Smooth muscle cell (in vitro differentiated cells): ENCODE results near the gene CNR2. TPM values are rescaled to one million over a fixed set of nuclear protein-coding genes. Genes with fewer than 3 reads are reported as not detected.

Experiments
- DNase-seq: peaks from one replicate; lab custom pipeline; 2025; ENCODE audit not compliant: unreplicated experiment; lab: John Stamatoyannopoulos, UW
- H2AFZ ChIP-seq: fragments of 200-600 bp; sonication (generic); 2 replicates; pipeline ENCODE4 v1.6.0; 2016; ENCODE audit warnings: antibody characterized with exemption, low read depth, mild to moderate bottlenecking
- H3F3A ChIP-seq: fragments of 200-600 bp; sonication (generic); 2 replicates; pipeline ENCODE4 v1.6.0; 2017; ENCODE audit warnings: antibody characterized with exemption, low read depth
- H3K27ac ChIP-seq: fragments of 200-600 bp; sonication (generic); 2 replicates; pipeline ENCODE4 v1.5.1; 2016; ENCODE audit warnings: low read depth, mild to moderate bottlenecking
- H3K27me3 ChIP-seq: fragments of 200-600 bp; sonication (generic); 2 replicates; pipeline ENCODE4 v1.6.1; 2016; ENCODE audit warnings: low read depth, mild to moderate bottlenecking
- H3K36me3 ChIP-seq: fragments of 200-600 bp; sonication (generic); 2 replicates; pipeline ENCODE4 v1.5.1; 2016; ENCODE audit warnings: low read depth
- H3K4me1 ChIP-seq: fragments of 200-600 bp; sonication (generic); 2 replicates; pipeline ENCODE4 v1.5.1; 2016; ENCODE audit warnings: low read depth
- H3K4me2 ChIP-seq: fragments of 200-600 bp; sonication (generic); 2 replicates; pipeline ENCODE4 v1.6.0; 2016; ENCODE audit warnings: mild to moderate bottlenecking
- H3K4me3 ChIP-seq: fragments of 200-600 bp; sonication (generic); 2 replicates; pipeline ENCODE4 v1.5.1; 2016; ENCODE audit warnings: mild to moderate bottlenecking
- H3K79me2 ChIP-seq: fragments of 200-600 bp; sonication (generic); 2 replicates; pipeline ENCODE4 v1.6.0; 2016; ENCODE audit warnings: low read depth, mild to moderate bottlenecking
- H3K9ac ChIP-seq: fragments of 200-600 bp; sonication (generic); 2 replicates; pipeline ENCODE4 v1.6.0; 2016; ENCODE audit warnings: low read depth
- H3K9me3 ChIP-seq: fragments of 200-600 bp; sonication (generic); replicated peaks from 2 replicates; pipeline ENCODE4 v1.5.1; 2016; ENCODE audit warnings: low read depth
- H4K20me1 ChIP-seq: fragments of 200-600 bp; sonication (generic); 2 replicates; pipeline ENCODE4 v1.6.0; 2016; ENCODE audit warnings: low read depth
- WGBS: methylation state at CpG from one replicate; pipeline ENCODE4 v1.1.7; 2016; ENCODE audit warnings: low lambda C conversion rate; 5-methylcytosine and 5-hydroxymethylcytosine counted together
- polyA plus RNA-seq: library from polyadenylated mRNA; unstranded; fragments of >200 nt; fragmentation: Nextera tagmentation; extraction: Ambion mirVana; gene quantifications from 2 replicates; pipeline ENCODE4 v1.2.1, GENCODE V29; 2016
- total RNA-seq: library from RNA; depleted of rRNA; stranded (reverse); fragments of >200 nt; gene quantifications from 2 replicates; pipeline ENCODE4 v1.2.3, GENCODE V29; 2014
- TF ChIP-seq, protein P1 (sequence below): fragments of 200-600 bp; sonication (generic); IDR thresholded peaks from 2 replicates; pipeline ENCODE4 v1.5.1; 2017; ENCODE audit warnings: borderline replicate concordance, mild to moderate bottlenecking, antibody characterized with exemption; ENCODE audit not compliant: insufficient read depth, poor library complexity, severe bottlenecking

CNR2 gene
- total and polyA plus RNA-seq, 2 experiments from 2014 or later, result not detected

DNA sequence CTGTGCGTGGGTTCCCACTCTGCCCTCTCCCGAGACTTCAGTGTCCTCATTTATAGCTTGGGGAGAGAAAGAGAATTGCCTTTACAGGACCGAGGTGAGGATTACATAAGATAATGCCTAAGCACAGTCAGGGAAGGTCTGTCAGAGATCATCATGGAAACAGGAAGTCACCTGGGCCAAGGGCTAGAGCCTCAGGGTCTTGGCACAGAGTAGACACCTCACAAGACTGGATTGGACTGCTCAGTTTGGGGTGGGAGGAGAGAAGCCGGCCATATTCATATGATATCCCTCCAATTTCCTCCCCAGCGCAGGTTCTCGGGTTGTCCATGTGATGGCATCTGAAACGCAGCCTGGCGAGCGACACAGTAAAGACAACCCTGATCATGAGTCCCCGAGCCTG is 3.8 kb downstream of the CNR2 start:
- no peak overlapping the region for H3K27ac ChIP-seq
- H3K4me2 ChIP-seq, result no peak overlapping the region
- H3K9me3 ChIP-seq, result no peaks in the 10 kb centered on the region
- no peaks in the 10 kb centered on the region for H3K4me1 ChIP-seq
- H3K79me2 ChIP-seq, result no peaks in the 10 kb centered on the region
- H3K36me3 ChIP-seq, result no peaks in the 10 kb centered on the region
- peaks cover 16% of the 10 kb centered on the region for H3K27me3 ChIP-seq
- 93% methylated on average over 10 of the region's 10 CpGs for WGBS
- no peak overlapping the region for H2AFZ ChIP-seq
- H3K9ac ChIP-seq, result no peak overlapping the region
- H3K4me3 ChIP-seq, result no peak overlapping the region
- no peaks in the 10 kb centered on the region for H4K20me1 ChIP-seq
- TF ChIP-seq, protein P1, sequence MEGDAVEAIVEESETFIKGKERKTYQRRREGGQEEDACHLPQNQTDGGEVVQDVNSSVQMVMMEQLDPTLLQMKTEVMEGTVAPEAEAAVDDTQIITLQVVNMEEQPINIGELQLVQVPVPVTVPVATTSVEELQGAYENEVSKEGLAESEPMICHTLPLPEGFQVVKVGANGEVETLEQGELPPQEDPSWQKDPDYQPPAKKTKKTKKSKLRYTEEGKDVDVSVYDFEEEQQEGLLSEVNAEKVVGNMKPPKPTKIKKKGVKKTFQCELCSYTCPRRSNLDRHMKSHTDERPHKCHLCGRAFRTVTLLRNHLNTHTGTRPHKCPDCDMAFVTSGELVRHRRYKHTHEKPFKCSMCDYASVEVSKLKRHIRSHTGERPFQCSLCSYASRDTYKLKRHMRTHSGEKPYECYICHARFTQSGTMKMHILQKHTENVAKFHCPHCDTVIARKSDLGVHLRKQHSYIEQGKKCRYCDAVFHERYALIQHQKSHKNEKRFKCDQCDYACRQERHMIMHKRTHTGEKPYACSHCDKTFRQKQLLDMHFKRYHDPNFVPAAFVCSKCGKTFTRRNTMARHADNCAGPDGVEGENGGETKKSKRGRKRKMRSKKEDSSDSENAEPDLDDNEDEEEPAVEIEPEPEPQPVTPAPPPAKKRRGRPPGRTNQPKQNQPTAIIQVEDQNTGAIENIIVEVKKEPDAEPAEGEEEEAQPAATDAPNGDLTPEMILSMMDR, result no peak
- H3F3A ChIP-seq, result no peaks in the 10 kb centered on the region
- DNase-seq, result no peak

GRCh38 chr1:23908453-23909341 is 4.5 kb downstream of the CNR2 start:
- Histone ChIP-seq H3F3A (no peaks in the 10 kb centered on the region), H3K4me2 (no peak overlapping the region), H3K9me3 (no peaks in the 10 kb centered on the region), H3K36me3 (no peaks in the 10 kb centered on the region), H3K27ac (no peak overlapping the region), H4K20me1 (no peaks in the 10 kb centered on the region), H3K4me3 (no peak overlapping the region), H2AFZ (no peak overlapping the region), H3K4me1 (no peaks in the 10 kb centered on the region), H3K27me3 (peaks cover 23% of the 10 kb centered on the region), H3K9ac (no peak overlapping the region), H3K79me2 (no peaks in the 10 kb centered on the region)
- TF ChIP-seq, protein P1, result no peak
- DNase-seq, result no peak
- WGBS, result 87% methylated on average over 9 of the region's 9 CpGs

DNA sequence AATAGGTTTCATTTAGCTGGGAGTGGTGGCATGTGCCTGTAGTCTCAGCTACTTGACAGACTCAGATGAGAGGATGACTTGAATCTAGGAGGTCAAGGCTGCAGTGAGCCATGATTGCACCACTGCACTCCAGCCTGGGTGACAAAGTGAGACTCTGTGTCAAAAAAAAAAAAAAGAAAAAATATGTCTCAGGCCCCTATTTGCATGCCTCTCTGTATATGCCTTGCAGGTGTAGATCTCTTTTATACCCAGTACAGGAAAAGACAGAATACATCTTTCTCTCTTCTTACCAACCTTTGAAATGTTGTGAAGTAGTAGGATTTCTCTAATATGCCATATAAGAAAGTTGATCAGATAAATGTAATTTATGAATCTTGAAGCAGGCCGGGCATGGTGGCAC is 6.4 kb downstream of the CNR2 start:
- Histone ChIP-seq H3K4me3 (no peak overlapping the region), H3K27ac (no peak overlapping the region), H3K9me3 (no peaks in the 10 kb centered on the region), H2AFZ (no peak overlapping the region), H3K36me3 (no peaks in the 10 kb centered on the region), H3F3A (no peaks in the 10 kb centered on the region), H3K4me2 (no peak overlapping the region), H3K9ac (no peak overlapping the region), H3K4me1 (no peaks in the 10 kb centered on the region), H3K27me3 (peaks cover 41% of the 10 kb centered on the region), H3K79me2 (no peaks in the 10 kb centered on the region), H4K20me1 (no peaks in the 10 kb centered on the region)
- no peak for DNase-seq
- TF ChIP-seq, protein P1, result no peak
- WGBS, result 88% methylated on average over 1 of the region's 1 CpG

GRCh38 chr1:23905461-23906025 is 7.6 kb downstream of the CNR2 start:
- no peaks in the 10 kb centered on the region for H3F3A ChIP-seq
- no peak overlapping the region for H2AFZ ChIP-seq
- no peaks in the 10 kb centered on the region for H4K20me1 ChIP-seq
- WGBS, result 92% methylated on average over 7 of the region's 7 CpGs
- TF ChIP-seq, protein P1, result no peak
- no peak for DNase-seq
- no peak overlapping the region for H3K4me2 ChIP-seq
- H3K27me3 ChIP-seq, result peaks cover 49% of the 10 kb centered on the region
- H3K9ac ChIP-seq, result no peak overlapping the region
- no peaks in the 10 kb centered on the region for H3K36me3 ChIP-seq
- no peak overlapping the region for H3K27ac ChIP-seq
- no peaks in the 10 kb centered on the region for H3K79me2 ChIP-seq
- H3K9me3 ChIP-seq, result no peaks in the 10 kb centered on the region
- no peaks in the 10 kb centered on the region for H3K4me1 ChIP-seq
- no peak overlapping the region for H3K4me3 ChIP-seq
